Cardiac fibroblast (primary cell): ENCODE data around the gene CROT.

ENCODE experiments used
- DNase-seq, 2 donors: peaks; one replicate each; pipeline versions ENCODE4 v3.0.0 to v3.0.0-alpha.2; 2010; ENCODE audit warnings: low read depth in 2 of 2
- H3K4me3 ChIP-seq, 2 donors: replicated peaks in 1 of 2; 1 replicate in 1 of 2; 2 replicates in 1 of 2; pipeline ENCODE4 v1.5.1; 2011; ENCODE audit warnings: low read depth in 2 of 2, low read length in 2 of 2, mild to moderate bottlenecking in 2 of 2, moderate library complexity in 1 of 2
- TF ChIP-seq, protein P1 (sequence below): IDR thresholded peaks from one replicate; pipeline ENCODE4 v1.5.1; 2011; ENCODE audit warnings: low read depth, mild to moderate bottlenecking, low read length, inconsistent platforms

Gene CROT

DNA sequence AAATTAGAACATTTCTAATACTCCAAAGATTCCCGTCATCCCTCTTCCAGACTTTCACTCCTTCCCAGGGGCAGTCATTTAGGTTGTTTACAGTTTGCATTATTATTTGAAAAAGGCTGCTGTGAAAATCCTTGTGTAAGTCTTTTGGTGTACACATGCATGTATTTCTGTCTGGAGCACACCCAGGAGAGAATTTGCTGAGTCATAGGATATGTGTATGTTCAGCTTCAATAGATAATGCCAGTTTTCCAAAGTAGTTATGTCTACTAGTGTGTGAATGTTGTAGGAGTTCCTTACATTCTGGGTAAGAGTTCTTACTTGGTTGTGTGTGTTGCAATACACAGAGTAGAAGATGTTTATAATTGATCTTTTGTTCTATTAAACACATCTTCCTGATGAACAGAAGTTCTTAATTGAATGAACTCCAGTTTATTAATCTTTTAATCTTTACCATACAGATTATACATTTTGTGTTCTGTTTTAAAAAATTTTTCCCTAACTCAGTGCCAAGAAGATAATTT, 25.3 kb downstream of the CROT start:
- DNase-seq = peak; percentile 52 to 74

DNA sequence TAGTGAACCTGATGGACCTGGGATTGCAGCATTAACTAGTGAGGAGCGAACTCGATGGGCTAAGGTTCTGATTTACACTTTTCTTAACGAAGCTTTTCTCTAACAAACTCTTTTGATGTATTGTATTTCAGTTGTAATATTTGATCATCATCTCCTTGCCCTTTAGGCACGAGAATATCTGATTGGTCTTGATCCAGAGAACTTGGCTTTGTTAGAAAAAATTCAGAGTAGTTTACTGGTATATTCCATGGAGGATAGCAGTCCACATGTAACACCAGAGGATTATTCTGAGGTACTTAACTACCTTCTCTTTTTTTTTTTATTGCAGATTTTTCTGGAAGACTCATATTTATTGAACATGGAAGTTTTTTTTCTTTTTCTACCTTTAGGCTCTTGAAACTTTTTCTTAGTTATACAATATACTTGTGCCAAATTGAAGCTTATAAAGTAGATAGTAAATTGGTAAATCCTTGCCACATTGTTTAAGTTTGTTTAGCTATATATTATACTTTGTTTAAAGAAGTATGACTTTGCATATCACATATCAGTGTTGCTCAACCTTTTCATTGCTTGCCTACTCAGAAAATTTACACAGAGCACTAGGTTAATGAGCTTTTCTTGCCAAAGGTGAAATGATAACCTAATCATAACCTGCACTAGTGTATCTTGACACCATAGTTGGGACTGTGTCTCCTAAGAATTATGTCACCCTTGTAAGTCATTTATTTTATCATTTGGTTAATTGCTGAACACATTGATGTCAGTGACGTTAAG, 30.4 kb downstream of the CROT start:
- DNase-seq = no peak
- TF ChIP-seq, protein P1, sequence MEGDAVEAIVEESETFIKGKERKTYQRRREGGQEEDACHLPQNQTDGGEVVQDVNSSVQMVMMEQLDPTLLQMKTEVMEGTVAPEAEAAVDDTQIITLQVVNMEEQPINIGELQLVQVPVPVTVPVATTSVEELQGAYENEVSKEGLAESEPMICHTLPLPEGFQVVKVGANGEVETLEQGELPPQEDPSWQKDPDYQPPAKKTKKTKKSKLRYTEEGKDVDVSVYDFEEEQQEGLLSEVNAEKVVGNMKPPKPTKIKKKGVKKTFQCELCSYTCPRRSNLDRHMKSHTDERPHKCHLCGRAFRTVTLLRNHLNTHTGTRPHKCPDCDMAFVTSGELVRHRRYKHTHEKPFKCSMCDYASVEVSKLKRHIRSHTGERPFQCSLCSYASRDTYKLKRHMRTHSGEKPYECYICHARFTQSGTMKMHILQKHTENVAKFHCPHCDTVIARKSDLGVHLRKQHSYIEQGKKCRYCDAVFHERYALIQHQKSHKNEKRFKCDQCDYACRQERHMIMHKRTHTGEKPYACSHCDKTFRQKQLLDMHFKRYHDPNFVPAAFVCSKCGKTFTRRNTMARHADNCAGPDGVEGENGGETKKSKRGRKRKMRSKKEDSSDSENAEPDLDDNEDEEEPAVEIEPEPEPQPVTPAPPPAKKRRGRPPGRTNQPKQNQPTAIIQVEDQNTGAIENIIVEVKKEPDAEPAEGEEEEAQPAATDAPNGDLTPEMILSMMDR = no peak

More for the DNA sequence above, 25.3 kb downstream of the CROT start:
- TF ChIP-seq, protein P1 = no peak
- H3K4me3 ChIP-seq = no peak overlapping the region

DNA sequence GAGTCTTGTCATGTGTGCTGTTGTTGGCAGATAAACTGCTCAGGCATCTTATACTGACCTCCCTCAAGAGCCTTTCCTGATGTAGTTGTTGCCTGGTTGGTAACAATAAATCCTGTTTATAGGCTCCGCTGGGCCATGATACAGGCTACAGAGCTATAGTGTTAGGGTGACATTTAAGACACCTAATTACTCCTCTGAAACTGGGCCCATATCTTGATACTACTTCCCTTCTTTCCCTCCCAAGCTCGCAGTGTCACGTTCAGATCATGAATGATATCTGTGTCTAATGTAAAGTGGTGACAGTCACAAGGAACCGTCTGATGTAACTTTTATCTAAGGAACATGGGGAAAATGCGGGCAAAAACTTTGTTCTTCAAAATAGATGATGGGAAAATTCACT, 35.4 kb downstream of the CROT start:
- TF ChIP-seq, protein P1 = no peak
- no peak for DNase-seq
- H3K4me3 ChIP-seq = no peak overlapping the region

More for the DNA sequence above, 30.4 kb downstream of the CROT start:
- no peak overlapping the region for H3K4me3 ChIP-seq

DNA sequence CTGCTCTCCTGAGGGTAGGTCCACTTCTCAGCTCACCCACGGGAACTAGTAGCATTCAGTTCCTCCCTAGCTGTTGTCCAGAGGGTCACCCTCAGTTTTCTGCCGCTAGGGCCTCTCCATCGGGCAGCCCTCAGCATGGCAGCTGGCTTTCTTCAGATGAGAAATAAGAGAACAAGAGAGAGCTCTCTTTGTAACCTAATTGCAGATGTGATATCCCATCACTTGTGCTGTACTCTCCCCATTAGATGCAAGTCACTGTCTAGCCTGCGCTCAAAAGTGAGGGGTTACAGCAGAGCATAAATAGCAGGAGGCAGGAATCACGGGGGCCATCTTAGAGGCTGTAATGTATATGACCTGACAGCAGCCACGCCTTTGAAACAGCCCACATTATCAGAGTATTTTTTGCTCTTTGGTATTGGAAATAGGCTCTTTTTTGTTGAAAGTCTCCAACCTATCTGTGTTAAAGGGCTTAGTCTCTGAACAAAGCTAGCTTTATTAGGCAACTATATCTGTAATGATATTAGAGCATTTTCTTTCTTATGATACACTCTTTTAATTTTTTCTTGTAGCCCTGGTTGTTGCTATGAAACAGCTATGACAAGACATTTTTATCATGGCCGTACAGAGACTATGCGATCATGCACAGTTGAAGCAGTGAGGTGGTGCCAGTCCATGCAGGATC, 45.7 kb downstream of the CROT start:
- TF ChIP-seq, protein P1 = no peak
- no peak overlapping the region for H3K4me3 ChIP-seq
- DNase-seq = no peak

DNA sequence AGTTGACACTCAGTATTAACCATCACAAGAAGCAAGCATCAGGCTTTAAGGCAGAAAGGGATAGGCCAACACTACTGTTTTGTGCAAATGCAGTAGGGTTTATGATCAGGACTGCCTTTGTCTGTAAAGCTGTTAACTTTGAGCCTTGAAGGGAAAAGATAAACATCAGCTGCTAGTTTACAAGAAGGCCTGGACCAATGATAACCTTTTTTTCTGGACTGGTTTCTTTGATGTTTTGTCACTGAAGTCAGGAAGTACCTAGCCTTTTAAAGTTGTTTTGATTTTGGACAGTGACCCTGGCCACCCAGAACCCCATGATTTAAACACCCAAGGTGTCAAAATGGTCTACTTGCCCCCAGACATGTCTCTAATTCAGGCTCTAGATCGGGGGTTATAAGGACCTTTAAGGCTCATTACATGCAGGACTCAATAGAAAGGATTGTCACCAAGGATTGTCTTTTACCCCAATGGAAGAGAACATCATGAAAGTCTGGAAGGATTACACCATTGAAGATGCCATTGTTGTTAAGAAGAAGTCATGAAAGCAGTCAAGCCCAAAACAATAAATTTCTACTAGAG, 50.1 kb downstream of the CROT start:
- TF ChIP-seq, protein P1 = no peak
- DNase-seq = no peak
- no peak overlapping the region for H3K4me3 ChIP-seq

DNA sequence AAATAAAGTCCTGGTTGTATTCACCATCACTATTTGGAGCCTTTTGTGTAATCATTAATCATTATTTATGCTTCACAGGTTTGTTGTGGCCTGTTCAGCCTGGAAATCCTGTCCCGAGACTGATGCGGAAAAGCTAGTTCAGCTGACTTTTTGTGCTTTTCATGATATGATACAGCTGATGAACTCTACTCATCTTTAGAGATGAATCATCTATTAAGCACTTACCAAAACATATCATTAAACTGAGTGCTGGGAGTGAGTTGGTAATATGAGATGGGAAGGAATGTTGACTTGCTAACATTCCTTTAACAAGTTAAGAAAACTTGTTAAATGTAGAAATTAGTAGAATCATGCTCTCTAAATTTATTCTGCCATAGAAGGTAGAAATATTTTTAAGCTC, 53.0 kb downstream of the CROT start:
- DNase-seq = peak; percentile 28 to 55
- TF ChIP-seq, protein P1 = no peak
- no peak overlapping the region for H3K4me3 ChIP-seq
